ENCODE results near the gene PEPD.

The PEPD gene

GRCh38 chr19:33511346-33511745 is 10.2 kb downstream of the PEPD start:
- DNase-seq (ENCODE audit: low spot score) = no peak
- in situ Hi-C loops (cut with MboI; ENCODE audit: low pct_unique_long_range_greater_than_20kb, low sequenced_read_pairs, unreplicated experiment) = no loop called here
- no peak for TF ChIP-seq CTCF (IDR thresholded peaks at IDR 0.05; ENCODE audit: extremely low read depth, insufficient read depth, missing control alignments)

GRCh38 chr19:33510462-33511194 is 11.0 kb downstream of the PEPD start:
- no peak for DNase-seq (ENCODE audit: low spot score)
- in situ Hi-C loops (cut with MboI; ENCODE audit: low pct_unique_long_range_greater_than_20kb, low sequenced_read_pairs, unreplicated experiment) = no loop called here
- no peak for TF ChIP-seq CTCF (IDR thresholded peaks at IDR 0.05; ENCODE audit: extremely low read depth, insufficient read depth, missing control alignments)

- no peak for TF ChIP-seq CTCF (IDR thresholded peaks at IDR 0.05; ENCODE audit: extremely low read depth, insufficient read depth, missing control alignments)
- DNase-seq (ENCODE audit: low spot score) = no peak
- in situ Hi-C loops (cut with MboI; ENCODE audit: low pct_unique_long_range_greater_than_20kb, low sequenced_read_pairs, unreplicated experiment) = no loop called here
These were observed 11.8 kb downstream of the PEPD start for GRCh38 chr19:33509774-33510173.

GRCh38 chr19:33508941-33509614 is 12.5 kb downstream of the PEPD start:
- no peak for DNase-seq (ENCODE audit: low spot score)
- in situ Hi-C loops (cut with MboI; ENCODE audit: low pct_unique_long_range_greater_than_20kb, low sequenced_read_pairs, unreplicated experiment) = no loop called here
- no peak for TF ChIP-seq CTCF (IDR thresholded peaks at IDR 0.05; ENCODE audit: extremely low read depth, insufficient read depth, missing control alignments)

GRCh38 chr19:33508431-33508830 is 13.2 kb downstream of the PEPD start:
- TF ChIP-seq CTCF (IDR thresholded peaks at IDR 0.05; ENCODE audit: extremely low read depth, insufficient read depth, missing control alignments) = no peak
- DNase-seq (ENCODE audit: low spot score) = no peak
- in situ Hi-C loops (cut with MboI; ENCODE audit: low pct_unique_long_range_greater_than_20kb, low sequenced_read_pairs, unreplicated experiment) = no loop called here

GRCh38 chr19:33508009-33508408 is 13.6 kb downstream of the PEPD start:
- DNase-seq (ENCODE audit: low spot score) = no peak
- TF ChIP-seq CTCF (IDR thresholded peaks at IDR 0.05; ENCODE audit: extremely low read depth, insufficient read depth, missing control alignments) = no peak
- in situ Hi-C loops (cut with MboI; ENCODE audit: low pct_unique_long_range_greater_than_20kb, low sequenced_read_pairs, unreplicated experiment) = no loop called here

Measured in GM13977 (cell line).